Measurements from ENCODE around the gene FLACC1.
"Not testable (repeated sequence)": the region's sequence is repeated elsewhere in the genome, so short reads cannot be mapped to it uniquely, and the experiment has no call there.

The FLACC1 gene

GRCh38 chr2:201254081-201254730 lies 102.9 kb downstream of the FLACC1 start:
- no peak for DNase-seq (ENCODE audit: low read depth in 2 of 2)

GRCh38 chr2:201250741-201251140 lies 106.4 kb downstream of the FLACC1 start:
- DNase-seq (ENCODE audit: low read depth in 2 of 2), result no peak

- no peak for DNase-seq (ENCODE audit: low read depth in 2 of 2)
Observed at GRCh38 chr2:201249889-201250288, 107.3 kb downstream of the FLACC1 start.

- no peak for DNase-seq (ENCODE audit: low read depth in 2 of 2)
Observed at GRCh38 chr2:201248288-201248844, 108.8 kb downstream of the FLACC1 start.

DNA sequence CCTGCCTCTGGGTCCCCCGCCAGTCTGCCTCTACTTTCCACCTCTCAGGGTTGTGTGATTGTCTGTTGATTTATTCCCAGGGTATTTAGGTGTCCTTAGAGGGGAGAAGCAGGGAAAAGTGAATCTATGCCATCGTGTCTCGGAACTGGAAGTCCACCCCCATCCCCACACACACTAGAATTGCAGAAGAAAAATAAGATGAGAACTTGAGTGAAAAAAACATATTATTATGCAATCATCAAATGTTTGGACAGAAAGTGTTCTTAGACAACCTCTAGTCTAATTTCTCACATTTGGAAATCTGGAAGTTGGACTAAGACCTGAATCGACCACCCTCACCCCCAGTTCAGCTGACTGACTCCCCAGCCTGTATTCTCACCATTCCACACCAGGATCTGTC lies 110.9 kb downstream of the FLACC1 start:
- DNase-seq (ENCODE audit: low read depth in 2 of 2), result no peak

- DNase-seq (ENCODE audit: low read depth in 2 of 2), result no peak
Observed at GRCh38 chr2:201244829-201245228, 112.3 kb downstream of the FLACC1 start.

DNA sequence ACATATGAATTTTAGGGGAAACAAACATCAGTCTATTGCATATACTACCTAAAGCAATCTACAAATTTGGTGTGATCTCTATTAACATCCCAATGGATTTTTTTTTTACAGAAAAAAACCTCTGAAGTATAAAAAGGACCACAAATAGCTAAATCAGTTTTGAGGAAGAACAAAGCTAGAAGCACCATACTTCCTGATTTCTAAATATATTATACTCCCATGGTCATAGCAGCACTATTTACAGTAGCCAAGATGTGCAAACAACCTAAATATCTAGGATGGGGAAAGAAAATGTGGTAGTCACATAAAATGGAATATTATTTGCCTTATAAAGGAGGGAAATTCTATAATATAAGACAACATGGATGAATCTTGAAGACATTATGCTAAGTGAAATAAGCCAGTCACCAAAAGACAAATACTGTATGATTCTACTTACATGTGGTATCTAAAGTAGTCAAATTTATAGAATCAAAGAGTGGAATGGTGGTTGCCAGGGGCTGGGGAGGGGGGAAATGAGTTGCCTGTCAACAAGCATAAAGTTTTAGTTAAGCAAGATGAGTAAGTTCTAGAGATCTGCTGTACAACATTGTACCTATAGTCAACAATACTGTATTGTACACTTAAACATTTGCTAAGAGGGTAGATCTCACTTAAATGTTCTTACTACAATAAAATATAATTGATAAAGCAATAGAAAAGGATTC lies 114.4 kb downstream of the FLACC1 start:
- DNase-seq (ENCODE audit: low read depth in 2 of 2), result no peak

- DNase-seq (ENCODE audit: low read depth in 2 of 2), result not testable (repeated sequence)
Observed at GRCh38 chr2:201239167-201239935, 117.8 kb downstream of the FLACC1 start.

Data from stimulated activated CD4-positive, alpha-beta T cell treated with anti-CD3 and anti-CD28 coated beads, Interleukin-1b, Interleukin-23, amount 100 ng/mL, for 4 hours (primary cell).